ENCODE data around the gene DDX3X. TPM values are rescaled to one million over a fixed set of nuclear protein-coding genes. Genes with fewer than 3 reads are reported as not detected.

The DDX3X gene
- total RNA-seq, 4 donors from 2014 or later = 161 to 383 (median 228) TPM

DNA sequence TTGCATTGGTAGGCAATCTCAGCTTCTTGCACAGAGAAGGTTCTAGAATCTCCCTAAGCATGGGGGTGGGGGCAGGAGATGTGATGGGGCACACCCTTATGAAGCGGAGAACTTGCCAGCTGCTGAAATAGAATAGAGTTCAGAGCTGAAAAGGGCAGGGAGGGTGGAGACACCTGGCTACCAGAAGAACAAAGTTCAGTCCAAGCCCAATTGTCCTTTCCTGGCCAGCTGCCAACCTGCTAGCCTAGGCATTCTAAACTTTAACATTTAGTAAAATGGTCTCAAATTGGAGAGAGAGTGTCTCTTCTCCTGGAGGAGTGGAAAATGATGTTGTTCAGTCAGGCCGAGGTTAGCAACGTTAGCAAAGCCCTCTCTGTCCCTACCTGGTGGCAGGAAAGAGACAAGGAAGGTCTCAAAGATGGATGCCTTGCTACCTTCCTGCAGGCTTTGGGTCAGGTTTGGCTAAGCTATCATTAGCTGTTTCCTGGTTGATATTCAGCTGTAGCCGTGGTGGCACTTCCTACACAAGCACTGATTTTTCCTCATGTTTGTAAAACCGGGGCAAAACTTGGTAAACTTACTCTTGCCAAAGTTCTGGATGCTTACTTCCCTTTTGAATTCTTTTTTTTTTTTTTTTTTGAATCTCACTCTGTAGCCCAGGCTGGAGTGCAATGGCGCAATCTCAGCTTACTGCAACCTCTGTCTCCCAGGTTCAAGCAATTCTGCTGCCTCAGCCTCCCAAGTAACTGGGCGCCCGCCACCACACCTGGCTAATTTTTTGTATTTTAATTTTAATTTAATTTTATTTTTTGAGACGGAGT lies 78.5 kb downstream of the DDX3X start:
- Histone ChIP-seq H3K27ac (no peak overlapping the region), H3K36me3 (no peaks in the 10 kb centered on the region), H3K9me3 (no peaks in the 10 kb centered on the region), H3K4me3 (no peak overlapping the region), H3K27me3 (no peaks in the 10 kb centered on the region), H3K4me1 (no peaks in the 10 kb centered on the region)
- TF ChIP-seq POLR2AphosphoS5 (IDR thresholded peaks at IDR 0.05) (no peak), EP300 (IDR thresholded peaks at IDR 0.05) (no peak), POLR2A (IDR thresholded peaks at IDR 0.05) (no peak)
- TF ChIP-seq, protein P1, sequence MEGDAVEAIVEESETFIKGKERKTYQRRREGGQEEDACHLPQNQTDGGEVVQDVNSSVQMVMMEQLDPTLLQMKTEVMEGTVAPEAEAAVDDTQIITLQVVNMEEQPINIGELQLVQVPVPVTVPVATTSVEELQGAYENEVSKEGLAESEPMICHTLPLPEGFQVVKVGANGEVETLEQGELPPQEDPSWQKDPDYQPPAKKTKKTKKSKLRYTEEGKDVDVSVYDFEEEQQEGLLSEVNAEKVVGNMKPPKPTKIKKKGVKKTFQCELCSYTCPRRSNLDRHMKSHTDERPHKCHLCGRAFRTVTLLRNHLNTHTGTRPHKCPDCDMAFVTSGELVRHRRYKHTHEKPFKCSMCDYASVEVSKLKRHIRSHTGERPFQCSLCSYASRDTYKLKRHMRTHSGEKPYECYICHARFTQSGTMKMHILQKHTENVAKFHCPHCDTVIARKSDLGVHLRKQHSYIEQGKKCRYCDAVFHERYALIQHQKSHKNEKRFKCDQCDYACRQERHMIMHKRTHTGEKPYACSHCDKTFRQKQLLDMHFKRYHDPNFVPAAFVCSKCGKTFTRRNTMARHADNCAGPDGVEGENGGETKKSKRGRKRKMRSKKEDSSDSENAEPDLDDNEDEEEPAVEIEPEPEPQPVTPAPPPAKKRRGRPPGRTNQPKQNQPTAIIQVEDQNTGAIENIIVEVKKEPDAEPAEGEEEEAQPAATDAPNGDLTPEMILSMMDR (IDR thresholded peaks at IDR 0.05) = no peak
- WGBS = 77% methylated on average over 9 of the region's 9 CpGs
- no peak for DNase-seq (ENCODE audit: low spot score in 2 of 2)

Other genes starting within 250 kb of the DDX3X start
- 10 to 100 TPM; 57.2 to 85.9 (median 65.2) TPM for gene USP9X, start 248.7 kb upstream of the DDX3X start, total RNA-seq
- not detected for gene NYX, start 113.2 kb downstream of the DDX3X start, total RNA-seq

All from suprapubic skin (tissue), 4 donors.